ENCODE results near the gene RYR2.
A peak's percentile ranks its signal among the peaks of the same experiment; 100 is the strongest.

RYR2 gene

GRCh38 chr1:237670302-237670701 is 628.3 kb downstream of the RYR2 start:
- no peak for TF ChIP-seq CTCF (IDR thresholded peaks at IDR 0.05; ENCODE audit: insufficient read depth, low read depth, low read length, missing control alignments)
- DNase-seq (ENCODE audit: low read depth): no peak
- H3K4me3 ChIP-seq (ENCODE audit: low read depth, low read length): no peak overlapping the region

GRCh38 chr1:237671262-237671661 is 629.3 kb downstream of the RYR2 start:
- H3K4me3 ChIP-seq (ENCODE audit: low read depth, low read length): no peak overlapping the region
- DNase-seq (ENCODE audit: low read depth): no peak
- TF ChIP-seq CTCF (IDR thresholded peaks at IDR 0.05; ENCODE audit: insufficient read depth, low read depth, low read length, missing control alignments): no peak

- no peak for TF ChIP-seq CTCF (IDR thresholded peaks at IDR 0.05; ENCODE audit: insufficient read depth, low read depth, low read length, missing control alignments)
- no peak overlapping the region for H3K4me3 ChIP-seq (ENCODE audit: low read depth, low read length)
- no peak for DNase-seq (ENCODE audit: low read depth)
Observed at GRCh38 chr1:237671935-237672334, 630.0 kb downstream of the RYR2 start.

GRCh38 chr1:237672748-237673147 is 630.8 kb downstream of the RYR2 start:
- DNase-seq (ENCODE audit: low read depth): peak; percentile 19
- TF ChIP-seq CTCF (IDR thresholded peaks at IDR 0.05; ENCODE audit: insufficient read depth, low read depth, low read length, missing control alignments): no peak
- no peak overlapping the region for H3K4me3 ChIP-seq (ENCODE audit: low read depth, low read length)

GRCh38 chr1:237673631-237674030 is 631.6 kb downstream of the RYR2 start:
- H3K4me3 ChIP-seq (ENCODE audit: low read depth, low read length): no peak overlapping the region
- DNase-seq (ENCODE audit: low read depth): no peak
- TF ChIP-seq CTCF (IDR thresholded peaks at IDR 0.05; ENCODE audit: insufficient read depth, low read depth, low read length, missing control alignments): no peak

GRCh38 chr1:237677979-237678378 is 636.0 kb downstream of the RYR2 start:
- peak; percentile 11 for DNase-seq (ENCODE audit: low read depth)

More at GRCh38 chr1:237677979-237678378, 636.0 kb downstream of the RYR2 start:
- no peak for TF ChIP-seq CTCF (IDR thresholded peaks at IDR 0.05; ENCODE audit: insufficient read depth, low read depth, low read length, missing control alignments)
- no peak overlapping the region for H3K4me3 ChIP-seq (ENCODE audit: low read depth, low read length)
